ENCODE measurements around the gene RAPGEF1.

DNA sequence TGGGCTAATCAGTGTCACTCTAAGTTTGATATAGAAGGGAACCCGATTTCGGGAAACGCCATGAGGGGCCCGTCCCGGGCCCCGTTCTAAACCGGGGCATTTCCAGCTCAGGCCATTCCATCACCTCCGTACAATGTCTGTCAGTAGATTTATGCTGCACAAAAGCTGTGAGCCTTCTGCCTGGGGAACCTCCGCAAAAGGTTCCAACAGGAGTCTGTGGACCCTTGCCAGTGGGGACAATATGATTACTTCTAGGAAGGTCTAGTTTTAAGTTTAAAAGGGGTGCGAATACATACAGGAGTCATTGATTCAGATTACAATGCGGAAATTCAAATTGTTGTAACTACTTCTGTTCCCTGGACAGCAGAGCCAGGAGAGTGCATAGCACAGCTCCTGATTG is 57.6 kb downstream of the RAPGEF1 start:
- TF ChIP-seq, protein P1, sequence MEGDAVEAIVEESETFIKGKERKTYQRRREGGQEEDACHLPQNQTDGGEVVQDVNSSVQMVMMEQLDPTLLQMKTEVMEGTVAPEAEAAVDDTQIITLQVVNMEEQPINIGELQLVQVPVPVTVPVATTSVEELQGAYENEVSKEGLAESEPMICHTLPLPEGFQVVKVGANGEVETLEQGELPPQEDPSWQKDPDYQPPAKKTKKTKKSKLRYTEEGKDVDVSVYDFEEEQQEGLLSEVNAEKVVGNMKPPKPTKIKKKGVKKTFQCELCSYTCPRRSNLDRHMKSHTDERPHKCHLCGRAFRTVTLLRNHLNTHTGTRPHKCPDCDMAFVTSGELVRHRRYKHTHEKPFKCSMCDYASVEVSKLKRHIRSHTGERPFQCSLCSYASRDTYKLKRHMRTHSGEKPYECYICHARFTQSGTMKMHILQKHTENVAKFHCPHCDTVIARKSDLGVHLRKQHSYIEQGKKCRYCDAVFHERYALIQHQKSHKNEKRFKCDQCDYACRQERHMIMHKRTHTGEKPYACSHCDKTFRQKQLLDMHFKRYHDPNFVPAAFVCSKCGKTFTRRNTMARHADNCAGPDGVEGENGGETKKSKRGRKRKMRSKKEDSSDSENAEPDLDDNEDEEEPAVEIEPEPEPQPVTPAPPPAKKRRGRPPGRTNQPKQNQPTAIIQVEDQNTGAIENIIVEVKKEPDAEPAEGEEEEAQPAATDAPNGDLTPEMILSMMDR (IDR thresholded peaks at IDR 0.05; ENCODE audit: poor library complexity, severe bottlenecking), result no peak
- no peak for TF ChIP-seq POLR2AphosphoS5 (IDR thresholded peaks at IDR 0.05)
